Erythroblast (primary cell): ENCODE data around the gene ATP2A3.

Experiments
- GATA1 ChIP-seq: IDR thresholded peaks from 2 replicates; pipeline ENCODE4 v1.6.1; 2011; ENCODE audit warnings: low read depth, mild to moderate bottlenecking, control low read depth, low read length, moderate library complexity
- POLR2A ChIP-seq: IDR thresholded peaks from 2 replicates; pipeline ENCODE4 v1.6.1; 2011; ENCODE audit warnings: mild to moderate bottlenecking, low read length

DNA sequence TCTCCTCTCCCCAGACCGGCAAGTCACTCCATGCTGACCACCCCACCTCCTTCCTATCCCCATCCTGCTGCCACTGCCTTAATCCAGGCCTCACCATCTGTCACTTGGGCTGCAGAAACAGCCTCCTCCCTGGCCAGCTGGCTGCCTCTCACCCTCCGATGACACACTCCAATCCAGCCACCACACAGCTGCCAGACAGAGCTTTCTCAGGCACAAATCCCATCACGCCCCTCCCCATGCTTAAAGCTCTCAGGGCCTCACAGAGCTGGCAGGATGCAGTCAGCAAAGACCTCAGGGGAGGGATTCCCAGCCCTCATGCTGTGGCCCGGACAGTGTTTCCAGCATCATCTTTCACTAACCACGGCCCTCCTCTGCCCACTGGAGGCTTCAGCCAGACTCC lies 85.1 kb downstream of the ATP2A3 start:
- no peak for TF ChIP-seq POLR2A
- no peak for TF ChIP-seq GATA1
